Neural cell (in vitro differentiated cells): ENCODE data around the gene MMP25.

ENCODE experiments used
- CTCF ChIP-seq: fragments of 450-650 bp; IDR thresholded peaks from 2 replicates; pipeline ENCODE4 v1.5.1; 2014; ENCODE audit warnings: antibody characterized with exemption, mild to moderate bottlenecking, moderate library complexity; ENCODE audit not compliant: poor library complexity, severe bottlenecking
- EP300 ChIP-seq: fragments of 450-650 bp; conservative IDR thresholded peaks from 2 replicates; pipeline ENCODE4 v1.6.1; 2014; ENCODE audit warnings: antibody characterized with exemption, mild to moderate bottlenecking, moderate library complexity; ENCODE audit not compliant: poor library complexity, severe bottlenecking
- EZH2 ChIP-seq: fragments of 200-600, 300-800 bp; shearing (Covaris generic), sonication (generic); IDR thresholded peaks from 2 replicates; pipeline ENCODE4 v1.6.1; 2014; ENCODE audit warnings: antibody characterized with exemption, low read length, borderline replicate concordance, mild to moderate bottlenecking; ENCODE audit not compliant: insufficient read depth, poor library complexity, severe bottlenecking
- POLR2AphosphoS5 ChIP-seq: IDR thresholded peaks from 2 replicates; pipeline ENCODE4 v1.6.1; 2012
- RAD21 ChIP-seq: fragments of 450-650 bp; conservative IDR thresholded peaks from 2 replicates; pipeline ENCODE4 v1.6.1; 2014; ENCODE audit warnings: antibody characterized with exemption, mild to moderate bottlenecking, moderate library complexity
- REST ChIP-seq: IDR thresholded peaks from 2 replicates; pipeline ENCODE4 v1.6.1; 2012; ENCODE audit warnings: borderline replicate concordance
- TAF1 ChIP-seq: IDR thresholded peaks from 2 replicates; pipeline ENCODE4 v1.6.1; 2012; ENCODE audit warnings: low read depth

DNA sequence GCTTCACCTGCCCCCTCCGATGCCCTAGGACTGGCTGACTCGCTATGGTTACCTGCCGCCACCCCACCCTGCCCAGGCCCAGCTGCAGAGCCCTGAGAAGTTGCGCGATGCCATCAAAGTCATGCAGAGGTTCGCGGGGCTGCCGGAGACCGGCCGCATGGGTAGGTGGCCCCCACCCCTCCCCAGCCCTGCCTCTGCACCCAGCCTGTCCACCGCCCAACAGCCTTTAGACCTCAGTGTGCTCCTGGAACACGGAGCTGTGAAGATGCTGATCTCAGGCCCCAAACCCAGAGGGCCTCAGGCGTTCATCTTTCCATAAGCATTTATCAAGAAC lies 993 bp downstream of the MMP25 start:
- TF ChIP-seq CTCF = no peak
- TF ChIP-seq REST = no peak
- no peak for TF ChIP-seq EZH2
- TF ChIP-seq POLR2AphosphoS5 = no peak
- no peak for TF ChIP-seq EP300
- TF ChIP-seq TAF1 = no peak
- TF ChIP-seq RAD21 = no peak
